Activated naive CD4-positive, alpha-beta T cell treated with Interleukin-2 at 50 U/mL for 16 hours (primary cell): ENCODE measurements around the gene DACH1.

ENCODE experiments used
- DNase-seq: peaks from one replicate; pipeline ENCODE4 v3.0.0-alpha.2; 2020

DACH1 gene

GRCh38 chr13:71695662-71696061, 171.3 kb downstream of the DACH1 start:
- no peak for DNase-seq

- no peak for DNase-seq
Measured at GRCh38 chr13:71685072-71685471, 181.9 kb downstream of the DACH1 start.

GRCh38 chr13:71681901-71682613, 184.9 kb downstream of the DACH1 start:
- DNase-seq, result no peak

- no peak for DNase-seq
Measured at GRCh38 chr13:71677124-71677523, 189.9 kb downstream of the DACH1 start.

GRCh38 chr13:71672512-71672911, 194.5 kb downstream of the DACH1 start:
- DNase-seq, result no peak

- no peak for DNase-seq
Measured at GRCh38 chr13:71663431-71663830, 203.6 kb downstream of the DACH1 start.

- DNase-seq, result no peak
Measured at GRCh38 chr13:71661921-71662320, 205.1 kb downstream of the DACH1 start.

GRCh38 chr13:71659404-71659803, 207.6 kb downstream of the DACH1 start:
- no peak for DNase-seq

- no peak for DNase-seq
Measured at GRCh38 chr13:71645467-71645866, 221.5 kb downstream of the DACH1 start.

GRCh38 chr13:71644579-71644978, 222.4 kb downstream of the DACH1 start:
- no peak for DNase-seq

GRCh38 chr13:71643448-71643860, 223.6 kb downstream of the DACH1 start:
- no peak for DNase-seq

- DNase-seq, result no peak
Measured at GRCh38 chr13:71638751-71639150, 228.3 kb downstream of the DACH1 start.

GRCh38 chr13:71634602-71635443, 232.2 kb downstream of the DACH1 start:
- no peak for DNase-seq

GRCh38 chr13:71634182-71634581, 232.8 kb downstream of the DACH1 start:
- no peak for DNase-seq

- no peak for DNase-seq
Measured at GRCh38 chr13:71632721-71633120, 234.3 kb downstream of the DACH1 start.

- no peak for DNase-seq
Measured at GRCh38 chr13:71632206-71632605, 234.8 kb downstream of the DACH1 start.

GRCh38 chr13:71629167-71629566, 237.8 kb downstream of the DACH1 start:
- DNase-seq, result no peak

- no peak for DNase-seq
Measured at GRCh38 chr13:71626421-71627117, 240.4 kb downstream of the DACH1 start.

GRCh38 chr13:71625694-71626093, 241.3 kb downstream of the DACH1 start:
- DNase-seq, result no peak

- no peak for DNase-seq
Measured at GRCh38 chr13:71624653-71625600, 242.1 kb downstream of the DACH1 start.

- no peak for DNase-seq
Measured at GRCh38 chr13:71621174-71622124, 245.6 kb downstream of the DACH1 start.
